PC-9 (cell line): ENCODE data around the gene ALK. TPM values are rescaled to one million over a fixed set of nuclear protein-coding genes. Genes with fewer than 3 reads are reported as not detected.

Experiments used
- BruUV-seq: library from RNA; stranded (reverse); fragments of 400-500 nt; replicated peaks from 2 replicates; lab custom pipeline; 2021; lab: Mats Ljungman, UMichigan
- CTCF ChIA-PET: fragments of 300-600 bp; sonication (Branson Sonifier 250); formaldehyde crosslinking; loops from one replicate; lab custom pipeline; 2022; ENCODE audit warnings: antibody characterized with exemption; lab: Charles Lee
- POLR2A ChIA-PET: fragments of 300-600 bp; sonication (Branson Sonifier 250); formaldehyde crosslinking; loops from one replicate; lab custom pipeline; 2022; ENCODE audit warnings: antibody characterized with exemption; ENCODE audit not compliant: unreplicated experiment; lab: Charles Lee
- DNase-seq, 2 experiments: peaks; one replicate each; pipeline versions ENCODE4 v3.0.0 to v3.0.0-alpha.2; 2015 to 2022; ENCODE audit warnings: mixed read lengths in 1 of 2
- H2AFZ ChIP-seq: fragments of 200-600 bp; sonication (generic); 2 replicates; pipeline ENCODE4 v1.8.1; 2017; ENCODE audit warnings: antibody characterized with exemption
- H3F3A ChIP-seq: fragments of 200-600 bp; sonication (generic); 2 replicates; pipeline ENCODE4 v1.8.1; 2017; ENCODE audit warnings: antibody characterized with exemption, mild to moderate bottlenecking, low read depth; ENCODE audit not compliant: insufficient read depth
- H3K27ac ChIP-seq: fragments of 200-600 bp; sonication (generic); 2 replicates; pipeline ENCODE4 v1.6.1; 2016; ENCODE audit warnings: mixed run types
- H3K27me3 ChIP-seq: fragments of 200-600 bp; sonication (generic); 2 replicates; pipeline ENCODE4 v1.6.1; 2016; ENCODE audit warnings: low read depth, mixed run types; ENCODE audit not compliant: insufficient read depth
- H3K36me3 ChIP-seq: fragments of 200-600 bp; sonication (generic); 2 replicates; pipeline ENCODE4 v1.6.1; 2016; ENCODE audit warnings: low read depth, mixed run types
- H3K4me1 ChIP-seq: fragments of 200-600 bp; sonication (generic); replicated peaks from 2 replicates; pipeline ENCODE4 v1.6.1; 2016; ENCODE audit warnings: mixed run types; ENCODE audit not compliant: insufficient read depth
- H3K4me2 ChIP-seq: fragments of 200-600 bp; sonication (generic); 2 replicates; pipeline ENCODE4 v1.6.1; 2017; ENCODE audit warnings: mixed run types
- H3K4me3 ChIP-seq: fragments of 200-600 bp; sonication (generic); 2 replicates; pipeline ENCODE4 v1.6.1; 2016; ENCODE audit warnings: mixed run types
- H3K79me2 ChIP-seq: fragments of 200-600 bp; sonication (generic); 2 replicates; pipeline ENCODE4 v1.6.1; 2017; ENCODE audit warnings: low read depth, mixed run types
- H3K9me2 ChIP-seq: fragments of 200-600 bp; sonication (generic); 2 replicates; pipeline ENCODE4 v1.8.1; 2017; ENCODE audit warnings: mild to moderate bottlenecking; ENCODE audit not compliant: insufficient read depth
- H3K9me3 ChIP-seq: fragments of 200-600 bp; sonication (generic); 2 replicates; pipeline ENCODE4 v1.8.1; 2016; ENCODE audit warnings: low read depth; ENCODE audit not compliant: insufficient read depth
- H4K20me1 ChIP-seq: fragments of 200-600 bp; sonication (generic); 2 replicates; pipeline ENCODE4 v1.8.1; 2017; ENCODE audit not compliant: insufficient read depth
- EZH2 ChIP-seq: fragments of 200-600 bp; sonication (generic); IDR thresholded peaks from 2 replicates; pipeline ENCODE4 v1.8.0; 2017; ENCODE audit warnings: antibody characterized with exemption, low read depth
- intact Hi-C: fragments of 100-400 bp; cut with micrococcal nuclease; formaldehyde crosslinking; loops from one replicate; pipeline ENCODE4 v1.10.0; 2022; ENCODE audit not compliant: unreplicated experiment
- total RNA-seq: library from RNA; stranded (reverse); gene quantifications from 2 replicates; pipeline ENCODE4 v1.2.3, GENCODE V29; 2021
- TF ChIP-seq, protein P1 (sequence below): fragments of 200-600 bp; sonication (generic); conservative IDR thresholded peaks from 2 replicates; pipeline ENCODE4 v1.6.1; 2017; ENCODE audit warnings: mixed run types, antibody characterized with exemption, mild to moderate bottlenecking, moderate library complexity

The ALK gene
- total RNA-seq, 1 experiment from 2014 or later, result not detected

DNA sequence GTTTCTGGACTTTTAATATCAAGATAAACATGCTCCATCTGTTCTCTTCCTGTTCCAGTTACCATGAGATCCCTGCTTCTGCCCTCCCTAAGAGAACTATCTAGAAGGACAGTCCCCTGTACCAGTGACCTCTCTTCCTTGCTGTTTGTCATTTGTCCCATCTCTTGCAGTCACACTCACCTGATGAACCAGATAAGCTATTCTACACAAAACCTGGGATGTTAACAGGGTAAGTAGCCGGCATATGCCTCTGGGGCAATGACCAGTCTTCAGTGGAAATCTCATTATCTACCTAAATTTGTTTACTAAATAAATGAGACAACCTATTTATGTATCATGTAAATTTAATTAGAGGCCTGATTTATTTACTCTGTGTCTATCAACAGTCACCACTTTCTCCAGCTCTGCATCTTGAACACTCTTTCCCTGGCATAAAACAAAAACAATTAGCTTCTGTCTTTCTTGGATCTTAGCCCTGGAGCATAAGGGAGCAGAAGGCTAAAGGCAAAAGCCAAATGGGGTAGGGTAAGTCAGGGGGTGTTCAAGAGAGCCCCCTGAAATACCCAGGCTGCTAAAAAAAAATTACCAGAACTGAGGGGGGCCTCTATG lies 337.7 kb downstream of the ALK start:
- Histone ChIP-seq H3K27me3 (peaks cover 42% of the 10 kb centered on the region), H3F3A (no peaks in the 10 kb centered on the region), H3K79me2 (no peaks in the 10 kb centered on the region), H3K4me3 (no peak overlapping the region), H3K9me3 (no peaks in the 10 kb centered on the region), H3K4me1 (no peaks in the 10 kb centered on the region), H4K20me1 (no peaks in the 10 kb centered on the region), H3K27ac (no peak overlapping the region), H3K4me2 (no peak overlapping the region), H2AFZ (no peak overlapping the region), H3K36me3 (no peaks in the 10 kb centered on the region), H3K9me2 (no peaks in the 10 kb centered on the region; the same call in 1 of the 2 replicates)
- no peak for TF ChIP-seq EZH2
- TF ChIP-seq, protein P1, sequence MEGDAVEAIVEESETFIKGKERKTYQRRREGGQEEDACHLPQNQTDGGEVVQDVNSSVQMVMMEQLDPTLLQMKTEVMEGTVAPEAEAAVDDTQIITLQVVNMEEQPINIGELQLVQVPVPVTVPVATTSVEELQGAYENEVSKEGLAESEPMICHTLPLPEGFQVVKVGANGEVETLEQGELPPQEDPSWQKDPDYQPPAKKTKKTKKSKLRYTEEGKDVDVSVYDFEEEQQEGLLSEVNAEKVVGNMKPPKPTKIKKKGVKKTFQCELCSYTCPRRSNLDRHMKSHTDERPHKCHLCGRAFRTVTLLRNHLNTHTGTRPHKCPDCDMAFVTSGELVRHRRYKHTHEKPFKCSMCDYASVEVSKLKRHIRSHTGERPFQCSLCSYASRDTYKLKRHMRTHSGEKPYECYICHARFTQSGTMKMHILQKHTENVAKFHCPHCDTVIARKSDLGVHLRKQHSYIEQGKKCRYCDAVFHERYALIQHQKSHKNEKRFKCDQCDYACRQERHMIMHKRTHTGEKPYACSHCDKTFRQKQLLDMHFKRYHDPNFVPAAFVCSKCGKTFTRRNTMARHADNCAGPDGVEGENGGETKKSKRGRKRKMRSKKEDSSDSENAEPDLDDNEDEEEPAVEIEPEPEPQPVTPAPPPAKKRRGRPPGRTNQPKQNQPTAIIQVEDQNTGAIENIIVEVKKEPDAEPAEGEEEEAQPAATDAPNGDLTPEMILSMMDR, result no peak
- BruUV-seq, result no TSS peak
- POLR2A ChIA-PET, result no interaction called here
- intact Hi-C loops, result no loop called here
- CTCF ChIA-PET, result no interaction called here
- no peak for DNase-seq

DNA sequence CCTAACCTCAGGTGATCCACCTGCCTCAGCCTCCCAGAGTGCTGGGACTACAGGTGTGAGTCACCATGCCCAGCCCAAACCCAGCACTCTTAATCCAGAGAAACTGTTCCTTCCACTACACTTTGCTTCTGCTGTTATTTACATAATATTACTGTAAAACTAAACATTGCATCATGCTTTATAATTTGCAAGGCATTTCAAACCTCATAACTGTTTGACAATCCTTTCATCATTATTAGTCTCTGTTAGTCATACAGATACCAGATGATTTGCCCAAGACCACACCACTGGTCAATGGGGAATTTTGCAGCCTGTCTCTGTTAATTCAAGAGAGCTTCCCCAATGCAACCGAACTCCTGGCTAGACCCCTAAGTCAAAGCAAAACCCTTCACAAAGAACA lies 338.3 kb downstream of the ALK start:
- Histone ChIP-seq H3K9me2 (no peaks in the 10 kb centered on the region; the same call in 1 of the 2 replicates), H3K36me3 (no peaks in the 10 kb centered on the region), H2AFZ (no peak overlapping the region), H3K4me1 (no peaks in the 10 kb centered on the region), H3K27me3 (peaks cover 42% of the 10 kb centered on the region), H3K4me3 (no peak overlapping the region), H3K9me3 (no peaks in the 10 kb centered on the region), H3K4me2 (no peak overlapping the region), H3K79me2 (no peaks in the 10 kb centered on the region), H3F3A (no peaks in the 10 kb centered on the region), H3K27ac (no peak overlapping the region), H4K20me1 (no peaks in the 10 kb centered on the region)
- intact Hi-C loops, result no loop called here
- no peak for DNase-seq
- BruUV-seq, result no TSS peak
- POLR2A ChIA-PET, result no interaction called here
- TF ChIP-seq EZH2, result no peak
- TF ChIP-seq, protein P1, result no peak
- CTCF ChIA-PET, result no interaction called here

DNA sequence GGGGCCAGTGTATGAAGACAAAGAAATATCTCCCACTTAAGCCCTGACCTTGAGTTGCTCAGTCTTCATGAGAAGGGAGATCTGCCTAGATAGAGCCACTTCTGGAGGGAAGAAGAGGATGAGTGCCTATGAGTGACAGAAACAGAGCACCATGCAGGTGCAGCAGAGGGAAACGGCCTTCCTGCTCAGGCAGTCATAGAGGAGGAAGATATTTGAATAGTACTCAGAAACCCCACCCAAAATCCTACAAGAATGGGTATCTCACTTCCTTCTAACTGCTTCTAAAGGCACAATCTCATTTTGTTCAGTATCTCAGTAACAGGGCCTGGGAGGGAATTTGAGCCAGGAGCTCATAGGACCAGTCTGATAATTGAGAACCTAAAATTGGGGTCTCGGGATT lies 339.3 kb downstream of the ALK start:
- intact Hi-C loops, result no loop called here
- no peaks in the 10 kb centered on the region for H3K4me1 ChIP-seq
- H3K9me3 ChIP-seq, result no peaks in the 10 kb centered on the region
- H3K4me3 ChIP-seq, result no peak overlapping the region
- no peaks in the 10 kb centered on the region for H4K20me1 ChIP-seq
- H3K27me3 ChIP-seq, result peaks cover 53% of the 10 kb centered on the region
- H3F3A ChIP-seq, result no peaks in the 10 kb centered on the region
- no peak overlapping the region for H2AFZ ChIP-seq
- TF ChIP-seq, protein P1, result no peak
- TF ChIP-seq EZH2, result no peak
- H3K9me2 ChIP-seq, result no peaks in the 10 kb centered on the region; the same call in 1 of the 2 replicates
- no peak for DNase-seq
- H3K79me2 ChIP-seq, result no peaks in the 10 kb centered on the region
- no TSS peak for BruUV-seq
- no peak overlapping the region for H3K4me2 ChIP-seq
- ChIA-PET CTCF (no interaction called here), POLR2A (no interaction called here)
- H3K27ac ChIP-seq, result no peak overlapping the region
- no peaks in the 10 kb centered on the region for H3K36me3 ChIP-seq
